NCI-H510A (cell line): ENCODE results near the gene TMEM131L.
"Not testable (repeated sequence)": the region's sequence is repeated elsewhere in the genome, so short reads cannot be mapped to it uniquely, and the experiment has no call there.

ENCODE experiments used
- DNase-seq: peaks from one replicate; lab custom pipeline; 2025; lab: John Stamatoyannopoulos, UW

Gene TMEM131L, protein sequence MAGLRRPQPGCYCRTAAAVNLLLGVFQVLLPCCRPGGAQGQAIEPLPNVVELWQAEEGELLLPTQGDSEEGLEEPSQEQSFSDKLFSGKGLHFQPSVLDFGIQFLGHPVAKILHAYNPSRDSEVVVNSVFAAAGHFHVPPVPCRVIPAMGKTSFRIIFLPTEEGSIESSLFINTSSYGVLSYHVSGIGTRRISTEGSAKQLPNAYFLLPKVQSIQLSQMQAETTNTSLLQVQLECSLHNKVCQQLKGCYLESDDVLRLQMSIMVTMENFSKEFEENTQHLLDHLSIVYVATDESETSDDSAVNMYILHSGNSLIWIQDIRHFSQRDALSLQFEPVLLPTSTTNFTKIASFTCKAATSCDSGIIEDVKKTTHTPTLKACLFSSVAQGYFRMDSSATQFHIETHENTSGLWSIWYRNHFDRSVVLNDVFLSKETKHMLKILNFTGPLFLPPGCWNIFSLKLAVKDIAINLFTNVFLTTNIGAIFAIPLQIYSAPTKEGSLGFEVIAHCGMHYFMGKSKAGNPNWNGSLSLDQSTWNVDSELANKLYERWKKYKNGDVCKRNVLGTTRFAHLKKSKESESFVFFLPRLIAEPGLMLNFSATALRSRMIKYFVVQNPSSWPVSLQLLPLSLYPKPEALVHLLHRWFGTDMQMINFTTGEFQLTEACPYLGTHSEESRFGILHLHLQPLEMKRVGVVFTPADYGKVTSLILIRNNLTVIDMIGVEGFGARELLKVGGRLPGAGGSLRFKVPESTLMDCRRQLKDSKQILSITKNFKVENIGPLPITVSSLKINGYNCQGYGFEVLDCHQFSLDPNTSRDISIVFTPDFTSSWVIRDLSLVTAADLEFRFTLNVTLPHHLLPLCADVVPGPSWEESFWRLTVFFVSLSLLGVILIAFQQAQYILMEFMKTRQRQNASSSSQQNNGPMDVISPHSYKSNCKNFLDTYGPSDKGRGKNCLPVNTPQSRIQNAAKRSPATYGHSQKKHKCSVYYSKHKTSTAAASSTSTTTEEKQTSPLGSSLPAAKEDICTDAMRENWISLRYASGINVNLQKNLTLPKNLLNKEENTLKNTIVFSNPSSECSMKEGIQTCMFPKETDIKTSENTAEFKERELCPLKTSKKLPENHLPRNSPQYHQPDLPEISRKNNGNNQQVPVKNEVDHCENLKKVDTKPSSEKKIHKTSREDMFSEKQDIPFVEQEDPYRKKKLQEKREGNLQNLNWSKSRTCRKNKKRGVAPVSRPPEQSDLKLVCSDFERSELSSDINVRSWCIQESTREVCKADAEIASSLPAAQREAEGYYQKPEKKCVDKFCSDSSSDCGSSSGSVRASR (N-terminal part only)

DNA sequence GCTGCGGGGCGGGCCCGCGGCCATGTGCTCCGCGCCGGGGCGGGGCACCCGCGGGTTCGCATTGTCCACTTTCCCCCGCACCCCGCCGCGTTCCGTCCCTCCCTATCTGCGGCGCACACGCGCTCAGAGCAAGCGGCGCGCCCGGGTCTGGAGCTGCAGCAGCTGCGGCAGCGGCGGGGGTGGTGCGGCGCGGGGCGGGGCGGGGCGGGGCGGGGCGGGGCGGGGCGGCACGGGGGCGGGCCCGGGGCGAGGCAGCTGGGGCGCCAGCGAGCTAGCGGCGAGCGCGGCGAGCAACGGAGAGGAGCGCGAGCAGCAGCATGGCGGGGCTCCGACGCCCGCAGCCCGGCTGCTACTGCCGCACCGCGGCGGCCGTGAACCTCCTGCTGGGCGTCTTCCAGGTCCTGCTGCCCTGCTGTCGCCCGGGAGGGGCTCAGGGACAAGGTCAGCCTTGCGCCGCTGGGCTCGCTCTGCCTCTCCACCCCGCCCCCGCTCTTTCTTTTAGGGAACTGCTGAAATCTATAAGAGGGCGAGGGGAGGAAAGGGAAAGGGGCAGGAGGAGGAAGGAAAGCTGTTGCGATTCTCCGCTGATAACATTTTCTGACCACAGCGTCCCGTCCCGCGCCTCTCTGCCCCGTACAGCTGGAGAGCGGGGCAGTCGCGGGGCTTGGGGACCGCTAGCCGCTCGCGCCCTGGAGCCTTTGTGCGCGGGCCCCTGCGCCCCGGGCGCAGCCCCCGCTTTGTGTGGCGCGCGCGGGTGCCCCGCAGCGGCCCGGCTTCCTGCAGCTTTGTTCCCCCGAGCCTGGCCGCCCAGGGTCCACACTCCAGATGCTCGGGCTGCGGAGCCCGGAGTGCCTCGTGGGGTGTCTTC, at the start of gene TMEM131L:
Gene TMEM131L, plus strand, starts transcription at position 280 of the 868 bp plus-strand sequence. Its CDS starts 38 bp downstream, at position 318.
- DNase-seq, result peak; percentile 40

DNA sequence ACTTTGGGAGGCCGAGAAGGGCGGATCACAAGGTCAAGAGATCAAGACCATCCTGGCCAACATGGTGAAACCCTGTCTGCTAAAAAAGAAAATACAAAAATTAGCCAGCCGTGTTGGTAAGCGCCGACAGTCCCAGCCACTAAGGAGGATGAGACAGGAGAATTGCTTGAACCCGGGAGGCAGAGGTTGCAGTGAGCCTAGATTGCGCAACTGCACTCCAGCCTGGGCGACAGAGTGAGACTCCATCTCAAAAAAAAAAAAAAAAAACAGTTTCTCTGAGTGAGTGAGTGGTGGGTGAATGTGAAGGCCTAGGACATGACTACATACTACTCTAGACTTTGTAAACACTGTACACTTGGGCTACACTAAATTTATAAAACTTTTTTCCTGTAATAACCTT, 49.7 kb upstream of the TMEM131L start:
- DNase-seq, result not testable (repeated sequence)

DNA sequence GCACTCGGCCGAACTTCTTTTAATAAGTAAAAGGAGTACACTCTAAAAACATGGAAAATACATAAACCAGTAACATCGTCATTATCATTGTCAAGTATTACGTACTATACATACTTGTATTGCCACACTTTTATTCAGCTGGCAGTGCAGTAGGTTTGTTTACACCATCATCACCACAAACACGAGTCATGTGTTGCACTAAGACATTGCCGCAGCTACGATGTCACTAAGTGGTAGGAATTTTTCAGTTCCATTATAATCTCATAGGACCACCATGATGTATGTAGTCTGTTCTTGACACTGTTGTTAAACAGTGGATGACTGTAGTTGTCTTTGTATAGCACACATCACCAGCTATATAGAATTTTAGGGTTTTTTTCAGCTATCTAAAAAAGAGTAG, 48.0 kb upstream of the TMEM131L start:
- DNase-seq, result no peak

GRCh38 chr4:153418558-153418957, 47.6 kb upstream of the TMEM131L start:
- DNase-seq, result no peak

GRCh38 chr4:153419029-153419428, 47.1 kb upstream of the TMEM131L start:
- DNase-seq, result no peak

- no peak for DNase-seq
These were observed 46.4 kb upstream of the TMEM131L start for GRCh38 chr4:153419673-153420278.

GRCh38 chr4:153420361-153420760, 45.8 kb upstream of the TMEM131L start:
- DNase-seq, result no peak

DNA sequence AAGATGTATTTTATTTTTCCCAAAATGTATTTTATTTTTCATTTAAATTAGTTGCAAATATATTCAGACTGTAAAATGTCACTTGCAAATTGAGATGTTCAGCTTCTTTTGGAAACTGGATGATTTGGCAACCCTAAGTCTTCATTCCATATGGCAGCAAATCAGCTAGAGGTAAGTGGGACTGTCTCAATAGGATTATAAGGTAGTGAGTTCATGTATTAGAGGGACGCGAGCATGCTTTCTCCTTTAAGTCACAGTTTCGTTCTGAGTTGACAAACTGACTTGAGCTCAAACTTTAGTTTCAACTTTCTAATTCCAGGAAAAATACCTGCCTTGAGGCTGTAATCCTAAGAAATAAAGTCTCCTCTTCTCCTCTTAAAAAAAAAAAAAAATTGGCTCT, 44.2 kb upstream of the TMEM131L start:
- no peak for DNase-seq

DNA sequence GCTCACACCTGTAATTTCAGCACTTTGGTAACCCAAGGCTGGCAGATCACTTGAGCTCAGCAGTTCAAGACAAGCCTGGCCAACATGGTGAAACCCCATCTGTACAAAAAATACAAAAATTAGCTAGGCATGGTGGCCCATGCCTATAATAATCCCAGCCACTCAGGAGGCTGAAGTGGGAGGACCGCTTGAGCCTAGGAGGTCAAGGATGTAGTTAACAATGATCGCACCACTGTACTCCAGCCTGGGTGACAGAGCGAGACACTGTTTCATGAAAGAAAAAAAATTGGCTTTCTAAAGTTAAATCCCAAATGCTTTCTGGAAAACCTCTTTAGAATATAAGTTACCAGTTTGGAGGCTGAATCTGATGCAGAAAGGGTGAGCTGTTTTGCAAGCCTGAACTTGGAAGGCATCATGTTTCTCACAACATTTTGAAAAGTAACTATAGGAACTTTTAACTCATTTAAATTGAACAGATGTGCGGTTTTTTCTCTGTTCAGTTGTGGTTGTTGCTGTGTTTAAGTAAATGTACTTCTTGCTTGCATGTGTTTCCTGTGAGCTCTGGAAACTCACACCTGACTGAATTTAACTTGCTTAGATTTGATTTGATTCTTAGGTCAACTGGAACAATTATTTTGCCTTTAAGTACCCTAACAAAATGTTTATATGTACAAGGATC, 39.8 kb upstream of the TMEM131L start:
- no peak for DNase-seq

DNA sequence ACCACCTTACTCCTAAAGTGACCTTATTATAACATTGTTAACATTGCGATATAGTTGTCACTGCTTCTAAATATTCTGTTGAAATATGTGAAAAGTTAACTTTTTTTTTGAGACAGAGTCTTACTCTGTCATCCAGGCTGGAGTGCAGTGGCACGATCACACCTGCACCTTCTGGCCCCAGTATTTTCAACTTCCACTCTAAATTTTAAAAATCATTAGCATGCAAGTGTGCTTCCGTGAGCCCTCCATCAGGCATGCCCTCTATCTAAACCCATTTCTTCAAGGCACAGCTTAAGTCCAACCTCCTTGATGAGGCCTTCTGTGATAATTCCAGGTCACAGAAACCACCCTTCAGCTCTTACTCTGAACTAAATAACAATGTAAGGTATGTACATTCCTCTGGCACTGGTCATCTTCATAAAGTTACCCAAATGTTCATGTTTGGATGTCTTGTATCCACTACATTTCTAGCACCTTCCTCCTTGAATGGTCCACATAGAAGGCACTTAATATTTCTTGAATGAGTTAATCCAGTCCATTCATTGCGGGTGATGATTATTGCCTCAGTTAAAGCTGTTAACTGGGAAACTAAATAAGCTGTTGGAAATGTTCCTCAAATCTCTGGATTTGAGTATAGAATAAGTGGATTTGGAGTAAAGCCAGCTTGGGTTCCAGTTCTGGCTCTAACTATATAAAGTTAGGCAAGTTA, 38.6 kb upstream of the TMEM131L start:
- DNase-seq, result no peak

- DNase-seq, result no peak
These were observed 37.2 kb upstream of the TMEM131L start for GRCh38 chr4:153428941-153429475.

- DNase-seq, result no peak
These were observed 33.0 kb upstream of the TMEM131L start for GRCh38 chr4:153432965-153433753.

DNA sequence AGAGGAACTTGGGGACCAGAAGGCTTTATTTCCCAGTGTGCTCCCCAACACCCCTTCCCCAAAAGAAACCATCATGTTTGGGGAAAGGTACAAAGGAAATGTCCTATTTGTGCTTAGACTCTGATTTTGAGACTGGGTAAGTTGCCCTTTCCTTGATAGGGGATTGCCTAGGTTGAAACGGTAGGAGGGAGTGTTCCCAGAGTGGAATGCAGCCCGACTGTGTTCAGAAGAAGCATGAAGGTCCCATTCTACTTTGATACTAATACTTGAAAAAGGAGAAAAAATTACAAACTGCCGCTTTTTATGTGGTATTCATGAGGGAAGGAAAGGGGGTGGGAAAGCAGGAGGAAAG, 32.4 kb upstream of the TMEM131L start:
- DNase-seq, result no peak

DNA sequence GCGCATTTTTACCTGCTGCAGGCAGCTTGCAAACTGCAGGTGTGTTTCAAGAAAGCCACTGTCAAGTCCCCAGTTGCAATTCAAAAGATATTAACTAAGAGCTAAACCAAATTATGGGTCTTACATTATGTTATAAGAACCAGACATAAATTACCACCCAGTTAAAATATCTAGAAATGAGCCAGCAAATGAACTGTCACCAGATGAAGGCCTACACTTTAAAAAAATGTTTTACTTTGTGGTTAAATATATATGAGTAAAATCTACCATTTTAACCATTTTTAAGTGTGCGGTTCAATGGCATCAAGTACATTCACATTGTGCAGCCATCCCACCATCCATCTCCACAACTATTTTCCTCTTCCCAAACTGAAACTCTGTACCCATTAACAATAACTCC, 32.0 kb upstream of the TMEM131L start:
- DNase-seq, result no peak

DNA sequence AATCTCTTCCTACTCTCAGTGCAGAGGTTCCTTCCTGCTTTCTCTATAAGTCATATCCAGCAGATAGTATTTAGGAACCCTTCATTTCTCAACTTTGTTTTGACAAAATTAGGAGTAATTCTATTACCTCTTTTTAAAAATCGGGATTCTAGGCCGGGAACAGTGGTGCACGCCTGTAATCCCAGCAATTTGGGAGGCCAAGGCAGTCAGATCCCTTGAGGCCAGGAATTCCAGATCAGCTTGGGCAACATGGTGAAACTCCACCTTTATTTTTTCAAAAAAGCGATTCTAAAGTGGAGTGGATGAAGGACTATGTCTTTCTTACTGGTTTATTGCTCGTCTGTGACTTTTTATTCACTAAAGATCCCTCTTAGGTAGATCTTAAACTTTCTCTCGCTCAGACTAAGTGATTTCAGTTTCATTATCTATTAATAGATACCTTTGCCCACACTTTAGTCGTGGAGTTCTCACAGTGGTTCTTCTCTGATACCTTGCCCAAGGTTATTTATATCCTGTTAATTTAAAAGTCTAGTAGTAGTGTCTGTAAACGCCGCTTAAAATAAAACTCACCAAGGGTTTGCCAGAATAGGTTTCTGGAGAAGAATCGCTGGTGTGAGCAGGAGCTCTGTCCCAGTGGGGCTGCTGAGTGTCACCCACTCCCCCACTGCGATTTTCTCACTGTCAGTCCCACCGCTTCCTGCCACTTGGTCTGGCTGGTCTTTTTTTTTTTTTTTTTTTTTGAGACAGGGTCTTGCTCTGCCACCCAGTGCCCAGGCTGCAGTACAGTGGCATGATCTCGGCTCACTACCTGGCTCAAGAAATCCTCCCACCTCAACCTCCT, 27.0 kb upstream of the TMEM131L start:
- no peak for DNase-seq

- no peak for DNase-seq
These were observed 26.3 kb upstream of the TMEM131L start for GRCh38 chr4:153439831-153440230.

DNA sequence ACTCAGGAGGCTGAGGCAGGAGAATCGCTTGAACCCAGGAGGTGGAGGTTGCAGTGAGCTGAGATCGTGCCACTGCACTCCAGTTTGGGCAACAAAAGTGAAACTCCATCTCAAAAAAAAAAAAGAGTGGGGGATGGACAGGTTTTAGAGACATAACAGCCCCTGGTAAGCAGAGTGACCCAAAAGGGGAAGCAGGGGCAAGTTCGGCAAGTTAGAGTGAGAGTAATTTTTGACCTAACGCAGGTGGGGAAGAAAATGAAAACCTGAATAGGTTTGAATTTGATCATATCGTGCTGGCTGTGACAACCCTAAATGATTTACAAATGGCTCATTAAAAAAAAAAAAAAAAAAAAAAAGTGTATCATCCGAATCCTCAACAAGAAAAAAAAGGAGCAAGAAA, 25.7 kb upstream of the TMEM131L start:
- DNase-seq, result no peak
